ENCODE data around the gene TFAP2D.

TFAP2D gene

DNA sequence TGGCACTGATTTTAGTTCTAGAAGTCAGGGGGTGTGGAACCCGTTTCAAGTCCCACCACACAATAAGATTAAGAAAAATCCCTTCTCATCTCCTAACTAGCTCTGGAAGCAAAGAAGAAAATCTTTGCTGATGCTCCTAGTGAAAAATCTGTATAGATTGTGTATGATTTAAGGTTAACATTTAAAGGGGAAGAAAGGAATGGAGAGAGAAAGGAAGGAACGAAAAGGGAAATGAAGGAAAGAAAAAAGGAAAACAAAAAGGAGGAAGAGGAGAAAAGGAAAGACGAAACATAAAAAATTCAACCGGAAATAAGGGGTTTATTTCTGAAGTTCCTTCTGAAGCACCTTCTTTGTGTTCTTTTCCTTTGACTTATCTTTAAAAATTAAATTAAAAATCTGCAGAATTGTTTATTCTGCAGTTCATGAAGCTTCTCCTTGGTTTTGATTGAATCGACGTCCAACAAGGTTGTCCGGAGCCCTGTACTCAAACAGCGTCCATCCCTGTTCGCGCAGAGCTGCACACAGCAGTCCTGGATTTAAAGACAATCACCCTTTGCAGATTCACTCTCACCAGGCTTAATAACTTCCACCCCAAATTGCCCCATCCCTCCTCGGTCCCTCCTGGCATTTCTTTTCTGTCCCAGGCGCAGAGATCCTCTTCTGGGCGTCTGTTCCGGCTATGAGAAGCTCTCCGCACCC lies 103.8 kb downstream of the TFAP2D start:
- DNase-seq: no peak
- intact Hi-C loops (cut with DNase I): loop anchor here (1.0 to 5.0 kb wide), 3 partner anchors 535 to 1204 kb away; no protein-coding TSS in a partner anchor

DNA sequence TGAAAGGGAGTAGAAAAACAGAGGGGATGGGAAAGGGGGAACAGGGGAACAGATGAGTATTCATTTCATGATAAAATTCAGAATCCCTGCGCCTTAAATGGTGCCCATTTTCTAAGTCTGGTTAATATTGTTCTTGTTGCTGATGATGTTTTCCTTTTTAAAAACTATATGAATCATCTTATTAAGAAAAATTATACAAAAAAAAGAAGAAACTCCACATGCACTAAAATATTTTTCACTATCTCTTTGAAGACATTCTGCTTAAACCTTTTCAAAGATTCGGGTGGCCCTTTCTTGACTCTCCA lies 104.3 kb downstream of the TFAP2D start:
- no peak for DNase-seq
- intact Hi-C loops (cut with DNase I): loop anchor here (2.0 to 5.0 kb wide), 2 partner anchors 535 to 1203 kb away; no protein-coding TSS in a partner anchor

DNA sequence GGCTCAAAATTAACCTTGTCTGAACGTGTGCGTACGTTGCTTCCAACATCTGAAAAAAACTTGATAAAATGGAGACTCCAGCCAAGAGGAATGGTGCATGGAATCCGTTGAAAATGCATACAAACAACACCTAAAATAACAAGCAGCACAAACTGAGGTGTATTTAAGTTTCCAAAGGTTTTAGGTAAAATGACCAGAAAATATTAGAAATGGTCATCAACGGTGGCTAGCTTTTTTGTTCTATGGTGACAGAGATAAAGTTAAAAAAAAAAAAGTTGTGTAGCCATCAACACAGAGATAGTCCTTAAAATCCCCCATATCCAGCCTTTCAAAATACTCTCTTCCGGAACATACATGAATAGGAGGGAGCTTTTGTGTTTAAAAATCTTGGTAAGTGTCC lies 104.7 kb downstream of the TFAP2D start:
- DNase-seq: no peak
- intact Hi-C loops (cut with DNase I): loop anchor here (5.0 kb wide), 1 partner anchor 534 kb away; no protein-coding TSS in a partner anchor

DNA sequence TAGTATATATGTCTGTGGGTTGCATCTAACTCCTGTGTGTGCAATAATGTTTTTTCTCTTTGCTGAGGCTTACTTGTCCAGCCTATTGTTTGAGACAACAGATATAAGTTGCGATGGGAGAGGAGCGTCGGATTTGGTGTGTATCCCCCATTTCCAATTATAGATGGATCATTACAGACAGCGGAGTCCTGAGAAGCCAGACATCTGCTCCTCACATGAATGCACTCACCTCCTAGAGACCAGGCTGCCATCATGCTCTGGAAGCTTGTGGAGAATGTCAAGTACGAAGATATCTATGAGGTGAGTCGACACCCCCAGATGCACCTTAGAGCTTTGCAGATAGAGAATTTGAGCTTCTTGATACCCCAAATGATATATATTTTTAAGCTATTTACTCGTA lies 105.3 kb downstream of the TFAP2D start, which contains the start of gene TFAP2B:
Gene TFAP2B, plus strand, starts transcription at position 199 of the 400 bp plus-strand sequence. Its CDS starts 21 bp downstream, at position 220.
- intact Hi-C loops (cut with DNase I): loop anchor here (5.0 kb wide), 1 partner anchor 534 kb away; no protein-coding TSS in a partner anchor
- no peak for DNase-seq

DNA sequence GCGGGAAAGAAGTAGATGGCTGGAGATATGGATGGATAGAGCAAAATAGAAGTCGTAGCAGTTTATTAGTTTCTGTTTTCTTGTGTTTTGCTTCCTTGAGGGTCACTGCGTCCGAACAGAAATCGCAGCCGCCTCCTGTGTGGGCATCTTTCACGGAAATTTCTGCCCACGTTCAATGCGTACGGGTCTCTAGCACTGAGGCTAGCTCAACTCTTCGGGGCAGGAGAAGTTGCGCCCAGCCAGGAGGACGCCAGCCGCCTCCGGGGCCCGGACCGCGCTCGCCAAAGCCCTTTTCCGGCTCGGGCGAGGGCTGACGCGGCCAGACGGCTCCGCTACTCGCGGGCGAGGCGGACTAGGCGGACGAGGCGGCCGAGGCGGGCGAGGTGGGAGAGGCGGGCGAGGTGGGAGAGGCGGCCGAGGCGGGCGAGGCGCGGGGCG lies 106.2 kb downstream of the TFAP2D start:
- DNase-seq: peak in 1 of 10 donors; percentile 70
- intact Hi-C loops (cut with DNase I): loop anchor here (5.0 kb wide), 1 partner anchor 533 kb away; no protein-coding TSS in a partner anchor

DNA sequence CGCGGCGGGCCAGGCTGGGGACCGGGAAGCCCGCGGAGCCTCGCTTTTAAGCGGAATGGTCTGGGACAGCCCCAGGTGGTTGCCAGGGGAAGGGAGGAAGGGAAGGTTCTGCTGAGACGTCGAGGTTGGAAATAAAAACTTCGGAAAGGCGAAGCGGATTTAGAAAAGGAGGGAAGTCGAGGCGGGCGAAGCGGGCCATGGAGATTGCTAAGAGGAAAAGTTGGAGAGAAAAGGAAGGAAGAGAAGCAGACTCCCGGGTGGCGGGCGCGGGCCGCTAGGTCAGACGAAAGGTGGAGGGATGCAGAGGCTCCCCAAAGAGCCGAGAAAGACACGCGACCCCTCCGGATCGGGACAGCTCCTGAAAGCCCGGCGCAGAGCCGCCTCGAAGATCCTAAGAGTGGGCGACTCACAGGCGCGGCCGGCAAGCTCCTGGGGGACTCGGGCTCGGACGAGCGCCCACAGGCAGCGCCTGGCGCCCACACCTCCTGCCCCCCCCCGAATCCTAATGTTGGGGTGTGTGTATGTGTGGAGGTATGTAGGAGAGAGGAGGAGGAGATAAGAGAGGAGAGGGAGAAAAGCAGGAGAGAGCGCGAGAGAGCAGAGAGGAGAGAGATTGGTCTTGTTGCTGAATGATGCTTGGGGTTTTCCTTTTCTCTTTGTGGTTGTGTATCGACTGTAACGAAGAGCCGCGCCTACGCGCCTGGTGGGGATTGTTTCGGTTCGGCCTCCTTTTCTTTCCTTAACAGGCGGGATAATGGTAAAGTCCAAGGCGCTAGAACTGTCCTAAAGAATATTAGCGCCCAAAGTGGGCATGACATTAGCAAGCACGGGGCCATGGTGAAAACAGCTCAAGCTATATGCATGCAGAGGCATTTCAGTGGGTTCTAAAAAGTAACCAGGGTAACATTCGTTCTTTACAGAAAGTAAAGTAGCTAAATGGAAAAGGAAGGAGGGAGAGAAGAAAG lies 106.9 kb downstream of the TFAP2D start:
- no peak for DNase-seq

DNA sequence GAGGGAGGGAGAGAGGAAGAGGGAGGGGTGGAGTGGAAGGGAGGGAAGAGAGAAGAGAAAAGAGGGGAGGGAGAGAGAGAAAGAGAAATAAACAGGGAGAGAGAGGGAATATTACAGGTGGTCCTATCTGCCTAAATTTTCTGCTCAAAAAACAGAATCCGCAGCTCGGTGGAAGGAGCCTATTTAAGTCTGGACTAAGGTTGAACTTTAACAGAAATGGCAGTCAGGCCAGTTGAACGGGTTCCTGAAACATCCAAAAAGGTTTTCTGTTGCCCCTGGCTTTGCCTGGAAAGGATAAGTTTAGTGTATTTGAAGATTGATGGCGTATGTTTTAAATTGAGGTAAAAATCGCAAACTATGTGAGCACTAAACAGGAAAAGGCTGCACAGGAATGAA lies 107.5 kb downstream of the TFAP2D start:
- intact Hi-C loops (cut with DNase I): no loop called here
- no peak for DNase-seq

More for the DNA sequence above, 106.9 kb downstream of the TFAP2D start:
- intact Hi-C loops (cut with DNase I): loop anchor here (5.0 kb wide), 1 partner anchor 532 kb away; no protein-coding TSS in a partner anchor

DNA sequence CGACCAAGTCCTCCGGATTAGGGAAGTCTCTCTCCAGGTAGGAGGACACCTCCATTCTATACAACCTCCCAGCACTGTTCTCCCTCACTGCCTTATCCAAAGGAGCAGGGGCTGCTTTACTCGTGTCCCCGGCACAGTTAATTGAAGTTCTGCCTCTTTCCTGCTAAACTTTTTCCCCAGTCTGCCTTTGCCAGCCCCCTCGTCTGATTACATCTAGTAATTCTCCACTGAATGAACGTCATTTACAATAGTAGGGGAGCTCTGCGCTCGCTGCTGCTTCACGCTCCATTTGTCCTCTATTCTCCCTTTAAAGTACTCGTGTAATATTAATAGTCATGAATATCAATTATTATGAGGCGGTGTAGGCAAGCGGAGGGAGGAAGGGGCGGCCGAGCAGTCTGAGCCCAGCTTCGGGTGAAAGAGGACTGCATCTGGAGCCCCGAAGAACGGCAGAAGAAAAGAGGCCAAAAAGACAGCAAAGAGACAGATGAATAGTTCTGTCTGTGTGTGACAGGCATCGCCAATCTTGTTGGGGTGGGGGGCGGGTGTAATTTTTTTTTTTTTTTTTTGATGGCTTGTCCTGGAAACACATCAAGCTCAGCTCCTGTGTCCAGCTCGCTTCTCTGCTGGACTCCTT lies 108.2 kb downstream of the TFAP2D start:
- no peak for DNase-seq
- intact Hi-C loops (cut with DNase I): no loop called here

DNA sequence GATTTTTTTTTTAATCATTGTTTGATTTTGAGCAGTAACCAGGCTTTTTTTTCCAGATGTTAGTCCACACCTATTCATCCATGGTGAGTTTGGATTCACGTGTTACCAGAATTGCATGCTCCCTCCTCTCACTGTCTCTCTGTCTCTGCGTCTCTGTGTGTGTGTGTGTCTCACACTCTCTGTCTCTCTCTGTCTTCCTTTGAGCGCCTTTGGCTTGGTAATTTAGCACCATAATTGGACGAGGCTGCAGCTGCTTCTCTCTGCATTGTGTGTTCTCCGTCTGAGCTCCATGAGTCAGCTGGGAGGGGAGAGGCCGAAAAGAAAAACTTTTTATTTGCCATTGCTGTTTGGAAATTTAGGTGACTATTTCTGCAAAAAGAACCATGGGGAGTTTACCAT lies 108.8 kb downstream of the TFAP2D start:
- intact Hi-C loops (cut with DNase I): no loop called here

More for the DNA sequence above, 108.8 kb downstream of the TFAP2D start:
- DNase-seq: no peak
